Measurements from ENCODE around the gene CGB3.

The CGB3 gene

DNA sequence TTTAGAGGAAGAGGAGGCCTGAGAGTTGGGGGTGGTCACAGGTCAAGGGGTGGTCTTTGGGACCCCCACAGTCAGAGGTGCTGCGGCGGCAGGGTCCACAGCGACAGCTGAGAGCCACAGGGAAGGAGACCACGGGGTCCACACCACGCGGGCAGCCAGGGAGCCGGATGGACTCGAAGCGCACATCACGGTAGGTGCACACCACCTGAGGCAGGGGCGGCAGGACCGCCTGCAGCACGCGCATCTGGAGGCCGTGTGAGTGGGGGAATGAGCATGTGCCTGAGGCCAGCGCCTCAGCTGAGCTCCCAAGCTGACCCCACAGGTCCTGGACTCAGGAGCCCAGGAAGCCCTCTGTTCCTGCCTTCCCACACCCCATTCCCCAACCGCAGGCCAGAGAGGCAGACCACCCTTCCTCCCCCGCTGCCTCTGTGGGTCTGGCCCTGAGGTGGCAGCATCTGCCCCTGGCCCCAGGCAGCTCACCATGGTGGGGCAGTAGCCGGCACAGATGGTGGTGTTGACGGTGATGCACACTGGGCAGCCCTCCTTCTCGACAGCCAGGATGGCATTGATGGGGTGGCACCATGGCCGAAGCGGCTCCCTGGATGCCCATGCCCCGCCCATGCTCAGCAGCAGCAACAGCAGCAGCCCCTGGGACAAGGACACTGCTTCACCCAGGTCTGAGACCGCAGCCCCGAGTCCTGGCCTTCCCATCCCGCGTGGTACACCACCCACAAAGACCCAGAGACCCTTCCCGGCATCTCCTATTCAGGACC lies 7.9 kb downstream of the CGB3 start:
- in situ Hi-C loops (cut with MboI; ENCODE audit: low sequenced_read_pairs) = no loop called here

DNA sequence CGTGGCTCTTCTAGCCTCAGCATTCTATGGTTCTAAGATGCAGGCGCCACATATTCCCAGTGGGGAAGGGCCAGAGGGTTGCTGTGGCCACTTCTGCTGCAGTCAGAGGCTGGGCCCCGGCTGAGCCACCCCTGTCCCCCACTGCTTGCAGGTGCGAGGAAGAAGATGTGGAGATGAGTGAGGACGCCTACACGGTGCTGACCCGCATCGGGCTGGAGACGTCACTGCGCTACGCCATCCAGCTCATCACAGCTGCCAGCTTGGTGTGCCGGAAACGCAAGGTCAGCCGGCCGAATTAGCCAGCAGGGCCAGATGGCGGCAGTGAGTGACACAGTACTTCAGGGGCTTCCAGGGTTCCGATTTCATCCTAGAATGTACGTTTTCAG lies 9.3 kb downstream of the CGB3 start:
- in situ Hi-C loops (cut with MboI; ENCODE audit: low sequenced_read_pairs) = no loop called here

DNA sequence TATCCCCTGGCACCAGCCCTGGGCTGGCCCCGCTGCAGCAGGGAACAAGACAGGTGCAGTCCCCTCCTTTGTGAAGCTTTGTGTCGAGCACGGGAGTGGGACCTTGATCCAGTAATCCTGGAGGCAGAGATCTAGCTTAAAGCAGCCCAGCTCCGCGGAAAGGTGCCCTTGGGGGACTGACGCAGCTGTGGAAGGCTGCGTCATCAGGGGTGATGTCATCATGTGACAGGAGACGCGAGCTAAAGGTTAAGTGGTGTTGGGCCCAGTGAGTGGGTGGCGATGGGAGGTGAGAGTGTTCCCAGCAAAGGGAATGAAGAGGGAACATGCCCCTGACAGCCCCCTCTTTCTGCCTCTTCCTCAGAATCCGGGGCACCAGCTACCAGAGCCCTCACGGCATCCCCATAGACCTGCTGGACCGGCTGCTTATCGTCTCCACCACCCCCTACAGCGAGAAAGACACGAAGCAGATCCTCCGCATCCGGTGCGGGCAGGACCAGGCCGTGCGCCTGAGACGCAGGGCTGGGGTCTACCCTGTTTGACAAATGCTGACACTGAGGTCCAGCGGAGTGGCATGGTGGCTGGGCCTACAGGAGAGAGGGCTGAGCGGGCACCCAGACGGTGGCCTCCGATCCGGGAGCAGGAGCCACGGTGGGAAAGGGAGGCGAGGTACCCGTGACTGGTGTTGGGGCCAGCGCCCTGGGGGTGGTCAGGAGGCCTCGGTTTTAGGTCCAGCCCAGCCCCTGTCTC lies 9.8 kb downstream of the CGB3 start:
- in situ Hi-C loops (cut with MboI; ENCODE audit: low sequenced_read_pairs) = no loop called here

DNA sequence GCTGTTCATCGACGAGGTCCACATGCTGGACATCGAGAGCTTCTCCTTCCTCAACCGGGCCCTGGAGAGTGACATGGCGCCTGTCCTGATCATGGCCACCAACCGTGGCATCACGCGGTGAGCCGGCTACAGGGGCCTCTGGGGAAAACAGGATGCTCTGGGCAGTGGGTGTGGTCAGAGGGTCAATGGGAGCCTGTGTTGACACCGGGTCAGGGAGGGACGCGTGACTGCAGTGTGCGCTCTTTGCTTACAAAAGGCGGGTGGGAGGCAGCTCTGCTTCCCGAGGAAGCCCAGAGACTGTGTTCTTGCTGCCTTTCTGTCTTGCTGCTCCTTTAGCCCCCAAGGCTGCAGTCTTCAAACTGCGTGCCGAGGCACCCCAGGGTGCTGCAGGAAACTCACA lies 12.9 kb downstream of the CGB3 start:
- in situ Hi-C loops (cut with MboI; ENCODE audit: low sequenced_read_pairs) = no loop called here

DNA sequence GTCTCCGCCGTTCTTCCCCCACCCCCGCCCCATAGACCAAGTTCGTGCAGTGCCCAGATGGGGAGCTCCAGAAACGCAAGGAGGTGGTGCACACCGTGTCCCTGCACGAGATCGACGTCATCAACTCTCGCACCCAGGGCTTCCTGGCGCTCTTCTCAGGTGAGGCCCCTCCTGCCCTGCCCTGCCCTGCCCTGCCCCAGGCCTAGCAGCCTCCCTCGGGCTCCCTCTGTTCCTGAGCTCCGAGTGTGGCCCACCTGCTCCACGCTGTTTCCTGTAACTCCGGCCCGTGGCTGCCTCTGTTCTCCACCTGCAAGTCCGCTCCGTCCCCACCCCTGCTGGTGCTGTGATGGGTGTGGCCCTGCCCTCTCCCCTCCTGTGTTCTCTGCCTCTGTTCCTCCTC lies 13.7 kb downstream of the CGB3 start:
- in situ Hi-C loops (cut with MboI; ENCODE audit: low sequenced_read_pairs) = no loop called here

DNA sequence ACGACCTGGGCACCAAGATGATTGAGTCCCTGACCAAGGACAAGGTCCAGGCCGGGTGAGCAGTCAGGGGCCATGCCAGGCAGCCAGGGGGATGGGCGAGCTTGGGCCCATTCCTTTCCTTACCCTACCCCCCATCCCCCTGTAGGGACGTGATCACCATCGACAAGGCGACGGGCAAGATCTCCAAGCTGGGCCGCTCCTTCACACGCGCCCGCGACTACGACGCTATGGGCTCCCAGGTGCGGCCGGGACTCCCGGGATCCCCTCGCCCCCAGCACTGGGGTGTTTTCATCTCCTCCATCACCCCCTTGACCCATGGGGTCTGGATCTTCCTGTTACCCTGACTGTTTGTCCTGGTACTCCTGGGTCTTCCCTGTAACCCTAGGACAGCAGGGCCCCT lies 14.3 kb downstream of the CGB3 start:
- in situ Hi-C loops (cut with MboI; ENCODE audit: low sequenced_read_pairs) = no loop called here

DNA sequence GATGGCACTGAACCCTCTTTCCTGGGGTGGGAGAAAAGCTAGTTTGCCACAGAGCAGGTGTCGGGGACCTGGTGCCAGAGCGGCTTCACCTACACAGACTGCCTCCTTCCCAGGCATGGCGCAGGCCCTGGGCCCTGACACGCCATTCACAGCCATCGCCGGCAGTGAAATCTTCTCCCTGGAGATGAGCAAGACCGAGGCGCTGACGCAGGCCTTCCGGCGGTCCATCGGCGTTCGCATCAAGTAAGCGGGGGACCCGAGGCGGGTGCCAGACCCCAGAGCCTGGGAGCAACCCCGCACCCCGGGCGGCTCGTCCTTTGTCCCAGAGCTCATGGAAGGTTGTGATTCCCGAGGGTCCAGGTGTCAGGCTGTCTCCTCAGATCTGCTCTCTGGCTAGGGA lies 17.2 kb downstream of the CGB3 start:
- in situ Hi-C loops (cut with MboI; ENCODE audit: low sequenced_read_pairs) = no loop called here

DNA sequence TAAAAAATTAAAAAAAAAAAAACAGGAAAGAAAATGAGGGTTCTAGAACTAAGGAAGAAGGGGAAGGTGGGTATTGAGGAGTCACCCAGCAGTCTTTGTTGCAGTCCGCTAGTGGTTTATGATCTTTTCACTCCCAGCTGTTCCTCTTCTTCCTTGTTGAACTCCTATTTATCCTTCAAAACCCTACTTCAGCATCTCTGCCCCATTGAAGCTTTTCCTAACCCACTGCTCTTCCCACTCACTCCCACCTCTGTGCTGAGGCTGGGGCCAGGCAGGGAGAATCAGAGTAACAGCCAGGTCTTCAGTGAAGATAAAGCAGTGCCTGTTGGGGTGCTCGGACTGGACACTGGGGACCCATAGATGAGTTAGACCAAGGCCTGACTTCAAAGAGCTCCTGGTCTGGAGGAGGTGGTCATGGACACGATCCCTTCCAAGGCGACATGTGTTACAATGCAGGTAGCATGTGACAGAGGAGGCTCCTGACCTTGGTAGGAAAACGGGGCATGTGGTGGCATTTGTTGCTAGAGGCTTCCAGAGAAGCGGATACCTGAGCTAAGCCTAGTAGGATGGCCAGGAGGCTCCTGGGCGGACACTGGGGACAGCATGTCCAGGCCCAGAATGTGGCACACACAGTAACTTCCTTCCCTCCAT lies 19.0 kb downstream of the CGB3 start:
- in situ Hi-C loops (cut with MboI; ENCODE audit: low sequenced_read_pairs) = no loop called here

DNA sequence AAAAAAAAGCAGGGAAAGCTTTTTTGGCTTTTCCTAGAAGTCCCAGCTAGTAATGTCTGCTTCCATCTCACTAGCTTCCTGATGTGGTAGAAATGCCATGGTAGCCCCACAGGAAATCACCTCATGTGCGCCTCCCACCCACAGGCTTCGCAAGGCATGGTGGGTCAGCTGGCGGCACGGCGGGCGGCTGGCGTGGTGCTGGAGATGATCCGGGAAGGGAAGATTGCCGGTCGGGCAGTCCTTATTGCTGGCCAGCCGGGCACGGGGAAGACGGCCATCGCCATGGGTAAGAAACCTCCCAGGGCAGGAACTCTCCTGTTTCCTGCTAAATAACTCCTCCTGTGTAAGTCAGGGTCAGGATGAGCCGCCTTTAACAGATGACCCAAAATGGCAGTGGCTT lies 20.0 kb downstream of the CGB3 start:
- in situ Hi-C loops (cut with MboI; ENCODE audit: low sequenced_read_pairs) = no loop called here

DNA sequence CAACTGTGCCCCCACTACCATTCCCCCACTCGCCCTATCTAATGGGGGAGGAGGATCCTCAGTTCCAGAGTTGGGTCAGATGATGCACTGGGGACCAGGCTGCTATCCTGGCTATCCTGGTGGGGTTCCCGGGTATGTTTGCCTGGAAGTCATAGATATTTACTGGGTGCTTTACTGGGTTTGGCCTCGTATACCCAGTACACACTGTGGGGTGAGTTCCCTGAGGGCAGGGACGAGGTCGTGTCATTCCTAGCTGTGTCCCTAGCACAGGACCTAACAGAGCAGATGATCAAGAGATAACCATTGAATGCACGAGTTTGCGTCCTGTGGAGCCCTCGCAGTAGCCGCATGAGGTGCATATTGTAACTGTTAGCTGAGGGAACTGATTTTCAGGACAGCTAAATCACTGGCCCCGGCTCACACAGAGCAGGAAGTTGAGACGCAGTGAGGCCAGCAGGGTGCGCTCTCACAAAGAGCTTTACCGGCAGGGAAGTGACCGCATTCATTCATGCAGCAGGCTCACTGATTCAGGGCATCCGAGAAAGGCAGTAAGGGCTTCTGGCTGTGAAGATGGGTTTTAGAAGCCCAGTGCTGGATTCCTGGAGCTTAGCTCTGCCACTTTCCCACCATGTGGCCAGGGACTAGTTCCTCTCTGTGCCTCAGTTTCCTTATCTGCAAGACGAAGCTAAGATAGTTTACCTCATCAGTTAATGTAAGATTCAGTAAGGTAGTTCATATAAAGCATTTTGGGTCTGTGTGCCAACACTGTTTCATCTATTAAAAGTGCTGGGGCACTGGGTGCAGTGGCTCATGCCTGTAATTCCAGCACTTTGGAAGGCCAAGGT lies 24.4 kb downstream of the CGB3 start:
- in situ Hi-C loops (cut with MboI; ENCODE audit: low sequenced_read_pairs) = no loop called here

DNA sequence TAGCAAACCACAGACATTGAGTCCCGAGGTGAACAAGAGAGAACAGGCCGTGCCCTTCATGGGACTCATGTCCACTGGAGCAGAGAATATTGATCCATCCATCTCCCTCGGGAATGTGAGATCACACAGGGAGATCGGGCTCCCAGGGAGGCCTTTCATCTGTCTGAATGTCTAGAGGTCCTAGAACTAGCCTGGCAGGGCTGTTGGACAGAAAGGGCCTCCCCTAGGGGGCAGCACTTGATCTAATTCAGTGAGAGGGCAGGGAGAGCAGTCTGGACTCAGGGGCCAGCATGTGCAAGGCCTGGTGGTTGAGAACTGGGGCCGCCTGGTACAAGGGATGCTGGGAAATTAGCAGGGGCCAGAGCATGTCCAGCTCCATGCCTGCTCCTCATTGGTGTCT lies 26.2 kb downstream of the CGB3 start:
- in situ Hi-C loops (cut with MboI; ENCODE audit: low sequenced_read_pairs) = no loop called here

DNA sequence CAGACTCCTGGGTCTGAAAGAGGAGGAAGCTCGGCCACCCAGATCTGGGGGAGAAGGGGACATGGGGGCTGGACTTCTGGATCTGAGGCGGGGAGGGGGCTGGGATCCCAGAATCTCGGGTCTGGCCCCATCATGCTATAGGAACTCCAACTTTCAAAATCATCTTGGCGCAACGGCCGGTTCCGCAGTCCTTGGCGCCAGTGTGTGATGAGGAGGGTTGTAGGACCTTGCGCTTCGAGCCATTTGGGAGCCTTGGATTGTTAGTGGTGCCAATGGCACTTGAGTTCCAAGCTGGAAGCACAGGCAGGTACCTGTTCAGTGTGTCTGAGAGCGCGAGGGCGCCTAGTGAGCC lies 30.1 kb downstream of the CGB3 start:
- in situ Hi-C loops (cut with MboI; ENCODE audit: low sequenced_read_pairs) = no loop called here

DNA sequence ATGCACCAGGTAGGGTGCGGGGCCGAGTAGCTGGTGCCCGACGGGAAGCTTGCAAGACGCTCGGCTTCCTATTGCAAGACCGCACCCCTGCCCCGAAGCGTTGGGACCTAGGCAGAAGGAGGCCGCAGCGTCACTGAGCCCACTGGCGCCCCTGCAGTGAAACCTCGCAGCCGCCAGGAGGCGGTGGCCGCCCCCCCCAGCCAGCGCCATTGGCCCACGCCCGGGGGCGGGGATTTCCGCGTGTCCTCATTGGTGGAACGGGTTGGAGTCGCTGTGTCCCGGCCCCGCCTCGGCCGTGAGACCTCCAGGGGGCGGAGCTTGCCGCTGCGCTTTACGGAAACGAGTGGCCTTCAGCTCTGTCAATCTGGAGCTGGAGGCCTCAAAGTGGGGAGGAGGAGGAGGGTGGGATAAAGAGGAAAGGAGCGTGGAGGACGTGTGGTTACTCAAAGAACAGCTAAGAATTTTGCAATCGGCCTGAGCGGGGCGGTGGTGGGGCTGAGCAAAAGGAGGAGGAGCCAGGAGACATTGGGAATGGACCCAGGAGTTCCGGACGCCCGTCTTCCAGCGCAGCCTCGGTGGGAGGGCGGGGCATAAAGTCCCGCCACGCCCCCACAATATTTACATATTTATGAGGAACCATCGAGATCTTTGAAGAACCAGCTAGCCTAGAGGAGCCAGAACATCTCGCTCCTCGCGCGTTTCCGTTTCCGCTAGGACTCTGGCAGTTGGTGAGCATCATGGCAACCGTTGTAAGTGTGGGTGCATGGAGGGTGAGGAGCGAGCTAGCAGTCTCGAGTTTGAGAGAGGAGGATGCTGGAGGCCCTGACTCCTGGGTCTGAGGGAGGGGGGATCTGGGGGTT lies 30.7 kb downstream of the CGB3 start, which contains the start of the genes GYS1 and RUVBL2:
TSS of gene GYS1 (minus strand) at position 135 of the 860 bp plus-strand sequence. CDS start 197 bp downstream, outside the sequence.
TSS of gene RUVBL2 (plus strand) at position 713 of the 860 bp plus-strand sequence. CDS start at position 738, 25 bp downstream.
- in situ Hi-C loops (cut with MboI; ENCODE audit: low sequenced_read_pairs) = no loop called here

DNA sequence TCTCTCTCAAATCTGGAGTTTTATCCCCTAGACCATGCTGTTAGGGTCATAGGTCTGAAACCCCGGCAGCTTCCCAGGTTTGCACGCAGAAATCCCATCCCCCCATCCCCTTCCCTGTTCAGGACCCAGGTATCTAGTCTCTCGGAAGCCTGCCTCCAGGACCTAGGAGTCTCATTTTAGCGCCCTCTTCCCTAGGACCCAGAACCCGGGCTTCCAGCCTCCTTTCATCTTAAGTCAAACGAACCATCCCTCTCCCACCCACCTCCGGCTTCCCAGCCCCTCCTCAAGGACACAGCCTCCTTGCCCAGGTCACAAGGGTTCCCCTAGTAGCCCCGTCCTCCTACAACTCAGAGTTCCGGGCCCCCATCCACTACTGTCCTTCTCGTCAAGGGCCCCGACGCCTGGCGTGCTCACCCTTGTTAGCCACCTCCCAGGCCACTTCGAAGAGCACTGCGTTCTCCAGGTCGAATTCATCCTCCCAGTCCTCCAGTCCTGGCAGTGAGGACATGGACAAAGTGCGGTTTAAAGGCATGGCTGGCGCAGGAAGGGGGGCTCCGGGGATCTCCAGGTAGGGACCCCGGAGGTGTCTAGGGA lies 31.5 kb downstream of the CGB3 start:
- in situ Hi-C loops (cut with MboI; ENCODE audit: low sequenced_read_pairs) = no loop called here

DNA sequence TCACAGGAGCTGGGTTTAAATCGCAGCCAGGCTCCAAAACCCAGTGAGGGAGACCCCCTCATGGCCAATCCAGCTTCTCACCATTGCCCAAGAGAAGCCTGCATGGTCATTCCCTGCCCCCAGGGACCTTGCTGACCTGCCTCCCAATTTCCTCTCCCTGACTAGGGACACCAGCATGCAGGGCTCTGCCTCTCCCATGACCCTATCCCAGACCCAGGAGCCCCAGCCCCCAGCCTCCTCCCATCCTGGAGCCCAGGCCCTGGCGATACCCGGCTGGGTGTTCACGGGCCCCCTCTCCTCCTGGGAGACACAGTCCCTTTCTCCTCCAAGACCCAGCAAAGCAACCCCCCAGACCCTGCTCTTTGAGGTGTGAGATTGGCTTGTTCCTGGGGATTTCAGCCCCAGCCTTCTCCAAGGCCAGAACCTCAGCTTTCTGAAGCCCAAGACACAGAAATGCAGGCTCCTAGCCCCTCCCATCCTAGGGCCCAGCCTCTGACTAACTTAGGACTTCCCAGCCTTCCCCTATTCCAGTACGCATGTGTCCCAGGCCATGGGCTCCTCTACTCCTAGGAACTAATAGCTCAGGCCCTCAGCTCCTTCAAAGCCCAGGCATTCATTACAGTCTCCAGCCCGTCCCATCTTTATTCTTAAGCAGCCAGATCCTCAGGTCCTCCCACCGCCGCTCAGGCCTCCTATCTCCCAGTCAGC lies 32.1 kb downstream of the CGB3 start:
- in situ Hi-C loops (cut with MboI; ENCODE audit: low sequenced_read_pairs) = no loop called here

DNA sequence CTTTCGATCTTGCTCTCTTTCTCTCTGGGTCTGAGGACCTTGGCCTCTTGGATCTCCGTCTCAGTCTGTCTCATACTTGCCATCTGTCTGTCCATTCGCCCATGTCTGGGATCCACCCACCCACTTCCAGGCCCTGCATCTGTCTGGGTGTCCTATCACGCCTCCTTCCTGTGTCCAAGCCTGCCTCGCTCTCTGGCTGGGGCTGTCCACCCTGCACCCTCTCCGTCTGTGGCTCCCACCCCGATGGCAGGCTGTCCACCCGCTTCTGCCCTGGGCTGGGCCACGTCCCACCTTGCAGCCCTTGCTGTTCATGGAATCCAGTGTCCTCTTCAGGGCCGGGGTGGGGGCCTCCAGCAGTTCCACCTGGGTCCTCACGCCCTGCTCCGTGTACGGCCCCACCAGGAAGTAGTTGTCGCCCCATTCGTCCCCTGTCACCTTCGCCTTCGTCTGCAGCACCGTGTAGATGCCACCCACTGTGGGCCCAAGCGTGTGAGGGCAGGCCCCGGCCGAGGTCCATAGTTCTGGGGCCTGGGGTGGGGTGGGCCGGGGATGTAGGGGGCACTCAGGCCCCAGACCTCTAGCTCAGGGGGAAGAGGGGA lies 33.0 kb downstream of the CGB3 start:
- in situ Hi-C loops (cut with MboI; ENCODE audit: low sequenced_read_pairs) = no loop called here

DNA sequence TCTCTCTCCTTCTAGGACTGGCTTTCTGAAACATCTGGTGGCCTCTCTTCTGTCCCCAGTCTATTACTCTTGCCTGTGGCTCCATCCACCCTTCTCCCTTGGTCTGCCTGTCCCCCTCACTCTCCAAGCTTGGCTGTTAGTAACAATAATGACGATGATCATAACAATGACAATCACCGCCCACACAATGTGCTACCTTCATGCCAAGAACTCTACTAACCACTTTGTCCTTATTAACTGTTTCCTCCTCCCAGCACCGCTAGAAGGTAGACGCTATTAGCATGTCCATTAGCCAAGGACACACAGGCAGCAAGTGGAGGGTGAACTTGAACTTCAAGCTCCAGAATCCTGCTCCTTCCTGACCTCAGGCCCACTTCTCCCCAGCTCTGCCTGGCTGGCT lies 33.7 kb downstream of the CGB3 start:
- in situ Hi-C loops (cut with MboI; ENCODE audit: low sequenced_read_pairs) = no loop called here

DNA sequence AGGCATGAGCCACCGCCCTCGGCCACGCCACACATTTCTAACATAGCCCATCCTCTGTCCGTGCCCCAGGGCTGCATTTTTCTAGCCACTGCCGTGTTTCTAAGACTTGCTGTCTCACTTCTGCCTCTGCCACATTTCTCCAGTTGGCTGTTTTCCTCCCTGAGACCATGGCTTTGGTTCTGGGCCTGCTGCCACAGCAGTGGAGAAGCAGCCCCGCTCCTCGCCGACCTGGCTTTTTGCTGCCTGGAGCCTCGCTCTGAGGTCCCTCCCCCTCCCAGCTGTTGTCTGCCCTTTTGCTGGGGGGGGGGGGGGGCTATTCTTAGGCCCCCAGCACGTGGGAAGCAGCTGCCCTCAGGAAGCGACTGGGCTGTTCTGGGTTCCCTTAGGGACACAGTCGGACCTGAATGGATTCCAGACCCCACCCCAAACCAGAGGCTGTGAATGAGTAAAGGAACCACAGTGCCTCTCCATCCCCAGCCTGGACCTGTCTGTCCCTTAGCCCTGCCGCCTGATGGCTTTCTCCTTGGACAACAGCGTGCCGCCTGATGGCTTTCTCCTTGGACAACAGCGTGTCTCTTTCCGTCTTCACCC lies 34.3 kb downstream of the CGB3 start:
- in situ Hi-C loops (cut with MboI; ENCODE audit: low sequenced_read_pairs) = no loop called here
